Activated CD8-positive, alpha-beta memory T cell treated with anti-CD3 and anti-CD28 coated beads, Interleukin-2, amount 50 U/mL, for 1 hour (primary cell): ENCODE results near the gene ZNF398.
A peak's percentile ranks its signal among the peaks of the same experiment; 100 is the strongest.
"Not testable (repeated sequence)": the region's sequence is repeated elsewhere in the genome, so short reads cannot be mapped to it uniquely, and the experiment has no call there.

ENCODE experiments used
- DNase-seq: peaks from one replicate; pipeline ENCODE4 v3.0.0-alpha.2; 2020; ENCODE audit errors: extremely low read depth

The ZNF398 gene

DNA sequence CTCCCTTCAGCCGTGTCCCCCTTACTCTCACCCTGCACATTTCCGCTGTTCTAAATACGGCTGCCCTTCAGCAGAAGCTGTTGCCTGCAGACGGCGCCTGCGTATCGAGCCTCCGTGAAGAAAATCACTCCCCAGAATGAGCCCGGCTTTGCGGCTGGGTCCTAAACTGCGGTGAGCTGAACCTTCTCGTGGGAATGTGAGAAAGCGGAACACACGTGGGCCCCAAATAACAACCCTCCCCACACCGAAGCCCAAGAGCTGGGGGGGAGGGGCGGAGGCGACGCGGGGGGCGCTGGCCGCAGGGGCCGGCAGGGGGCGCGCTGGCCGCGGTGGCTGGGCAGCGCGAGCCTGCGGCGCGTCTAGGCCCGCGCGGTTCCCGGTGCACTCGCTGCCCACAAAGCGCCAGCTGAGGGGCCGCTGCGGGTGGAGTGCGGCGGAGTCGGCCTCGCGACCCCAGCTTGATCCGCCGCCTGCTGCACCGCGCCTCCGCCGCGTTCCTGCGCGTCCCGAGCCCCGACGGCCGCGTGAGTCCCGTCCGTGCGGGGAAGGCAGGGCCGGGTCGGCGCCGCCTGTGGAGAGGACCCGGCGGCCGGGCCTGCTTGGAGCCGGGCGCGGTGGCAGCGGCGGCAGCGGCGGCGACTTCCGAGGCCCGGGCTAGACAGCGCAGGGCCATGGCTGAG lies at the start of gene ZNF398:
Gene ZNF398, plus strand, starts transcription at position 382 of the 680 bp plus-strand sequence. Its CDS starts 290 bp downstream, at position 672.
- peak; percentile 47 for DNase-seq

DNA sequence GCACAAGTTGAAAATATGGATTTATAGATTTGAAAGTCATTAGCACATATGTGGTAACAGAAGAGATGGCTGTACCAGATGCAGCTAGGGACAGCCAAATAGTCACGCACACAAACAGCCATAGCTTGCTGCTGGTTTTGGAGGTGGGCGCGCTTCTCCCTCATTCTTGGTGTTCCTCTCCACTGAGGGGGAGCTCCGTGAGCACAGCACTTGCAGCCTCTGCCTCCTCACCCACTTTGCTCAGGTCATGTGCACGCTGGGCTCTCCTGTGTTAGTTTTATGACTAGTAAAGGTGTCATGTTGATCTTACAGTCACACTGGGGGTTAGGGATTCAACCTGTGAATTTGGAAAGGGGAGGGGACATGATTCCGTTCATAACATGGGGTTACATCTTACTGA lies 48.2 kb upstream of the ZNF398 start:
- DNase-seq, result no peak

DNA sequence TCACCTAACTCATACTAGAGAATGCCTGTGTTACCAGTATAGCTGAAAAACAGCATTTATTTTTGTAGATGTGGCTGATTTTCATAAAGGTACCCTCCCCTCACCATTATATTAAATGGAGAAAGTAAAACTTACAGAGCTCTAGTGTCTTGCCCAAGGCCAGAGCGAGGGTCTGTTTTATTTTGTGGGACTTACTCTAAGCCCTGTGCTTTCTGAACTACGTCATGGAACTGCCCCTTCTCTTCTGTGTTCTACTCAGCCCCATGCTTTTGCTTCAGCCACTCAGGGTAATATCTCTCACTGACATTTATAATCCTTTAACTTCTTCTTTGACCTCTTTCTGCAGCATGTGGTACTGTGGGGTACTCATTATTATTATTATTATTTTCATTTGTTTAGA lies 46.4 kb upstream of the ZNF398 start:
- DNase-seq, result no peak

DNA sequence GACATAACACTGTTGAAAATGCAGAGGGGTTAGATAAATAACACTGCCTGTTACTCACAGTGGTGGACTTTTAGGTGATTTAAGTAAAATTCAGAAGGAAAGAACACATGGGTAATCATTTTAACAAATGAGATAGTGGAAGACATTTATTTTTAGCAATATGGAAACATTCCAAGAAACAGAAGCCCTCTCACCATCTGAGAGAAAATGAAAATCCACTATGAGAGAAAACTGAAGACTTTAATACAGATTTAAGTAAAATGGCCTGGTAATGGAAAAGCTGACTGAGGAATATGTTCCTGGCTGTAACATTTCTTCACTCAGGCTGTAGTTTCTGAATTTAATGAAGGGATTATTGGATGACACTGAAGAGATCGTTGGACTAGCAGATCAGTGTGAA lies 44.6 kb upstream of the ZNF398 start:
- no peak for DNase-seq

- DNase-seq, result no peak
Observed at GRCh38 chr7:149103424-149103823, 43.8 kb upstream of the ZNF398 start.

- DNase-seq, result no peak
Observed at GRCh38 chr7:149104214-149104613, 43.0 kb upstream of the ZNF398 start.

- no peak for DNase-seq
Observed at GRCh38 chr7:149104749-149105148, 42.5 kb upstream of the ZNF398 start.

DNA sequence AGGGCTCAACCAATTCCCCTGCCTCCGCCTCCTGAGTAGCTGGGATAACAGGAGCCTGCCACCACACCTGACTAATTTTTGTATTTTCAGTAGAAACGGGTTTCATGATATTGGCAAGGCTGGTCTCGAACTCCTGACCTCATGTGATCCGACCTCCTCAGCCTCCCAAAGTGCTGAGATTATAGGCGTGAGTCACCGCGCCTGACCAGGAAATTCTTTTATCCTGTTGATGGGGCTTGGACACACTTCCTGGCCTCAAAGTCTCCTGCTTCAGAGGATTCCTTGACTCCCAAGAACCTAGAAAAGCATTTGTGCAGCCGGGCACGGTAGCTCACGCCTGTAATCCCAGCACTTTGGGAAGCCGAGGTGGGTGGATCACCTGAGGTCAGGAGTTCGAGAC lies 37.3 kb upstream of the ZNF398 start:
- no peak for DNase-seq

DNA sequence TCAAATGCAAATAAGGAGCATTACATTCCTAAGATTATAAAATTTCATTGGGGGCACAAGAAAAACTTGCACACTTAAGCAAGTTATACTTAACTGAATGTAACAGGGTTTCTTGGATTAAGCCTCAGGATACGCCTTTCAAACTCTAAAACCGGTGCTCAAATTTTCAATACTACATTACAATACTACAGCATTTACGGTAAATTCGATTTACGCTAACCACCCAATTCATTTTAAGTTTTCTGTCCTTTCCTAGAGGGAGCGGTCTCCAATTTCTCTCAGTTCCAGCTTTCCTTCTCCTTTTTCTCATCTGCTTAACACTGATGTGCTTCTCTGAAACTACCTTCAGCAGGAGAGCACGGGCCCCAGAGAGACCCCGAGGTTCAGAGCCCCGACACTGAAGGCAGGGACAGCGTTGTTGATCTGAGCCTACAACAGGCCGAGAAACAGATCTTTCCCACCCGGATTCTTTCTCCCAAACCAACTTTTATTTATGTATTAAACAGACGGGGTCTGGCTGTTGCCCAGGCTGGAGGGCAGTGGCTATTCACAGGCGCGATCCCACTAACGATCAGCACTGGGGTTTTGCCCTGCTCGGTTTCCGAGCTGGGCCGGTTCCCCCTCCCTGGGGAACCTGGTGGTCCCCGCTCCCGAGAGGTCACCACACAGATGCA lies 21.9 kb upstream of the ZNF398 start:
- DNase-seq, result no peak

DNA sequence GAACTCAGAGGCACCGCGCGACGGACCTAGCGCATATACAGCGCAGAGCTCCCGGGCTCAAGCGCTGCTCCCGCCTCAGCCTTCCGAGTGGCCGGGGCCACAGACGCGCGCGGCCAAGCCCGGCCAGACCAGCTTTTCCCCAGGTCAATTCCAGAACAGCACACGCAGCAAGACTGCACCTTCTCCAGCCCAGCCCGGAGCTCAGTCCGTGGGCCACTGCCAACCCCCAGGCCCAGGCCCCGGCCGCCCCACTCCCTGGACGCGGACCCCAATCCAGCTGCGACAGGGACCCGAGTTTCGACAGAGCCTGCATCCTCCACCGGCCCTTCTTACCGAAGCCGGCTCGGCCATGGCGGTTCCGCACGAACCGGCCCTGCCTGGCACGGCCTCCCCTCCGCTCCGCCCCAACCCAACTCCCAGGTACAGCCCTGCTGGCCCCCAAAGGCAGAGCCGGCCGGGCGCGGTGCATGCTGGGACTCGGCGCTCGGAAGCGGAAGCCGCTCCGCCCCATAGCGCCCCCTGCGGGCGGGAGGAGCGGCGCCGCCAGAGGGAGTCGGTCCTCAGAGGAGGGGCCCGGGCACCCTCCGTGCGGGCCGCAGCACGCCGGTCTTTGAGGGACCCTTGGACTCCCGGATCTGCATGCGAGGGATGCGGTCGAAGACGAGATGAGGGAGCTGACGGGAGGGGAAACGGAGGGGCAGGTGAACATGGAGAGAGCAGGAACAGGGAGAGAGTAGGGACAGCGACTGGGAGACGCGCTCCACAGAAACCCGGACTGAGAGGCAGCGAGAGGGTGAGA lies 21.2 kb upstream of the ZNF398 start, which contains the start of gene ZNF425:
Gene ZNF425, minus strand, starts transcription at position 462 of the 799 bp plus-strand sequence. Its CDS starts 111 bp downstream, at position 351.
- DNase-seq, result peak; percentile 76

GRCh38 chr7:149126662-149127266 lies 20.5 kb upstream of the ZNF398 start:
- DNase-seq, result no peak

DNA sequence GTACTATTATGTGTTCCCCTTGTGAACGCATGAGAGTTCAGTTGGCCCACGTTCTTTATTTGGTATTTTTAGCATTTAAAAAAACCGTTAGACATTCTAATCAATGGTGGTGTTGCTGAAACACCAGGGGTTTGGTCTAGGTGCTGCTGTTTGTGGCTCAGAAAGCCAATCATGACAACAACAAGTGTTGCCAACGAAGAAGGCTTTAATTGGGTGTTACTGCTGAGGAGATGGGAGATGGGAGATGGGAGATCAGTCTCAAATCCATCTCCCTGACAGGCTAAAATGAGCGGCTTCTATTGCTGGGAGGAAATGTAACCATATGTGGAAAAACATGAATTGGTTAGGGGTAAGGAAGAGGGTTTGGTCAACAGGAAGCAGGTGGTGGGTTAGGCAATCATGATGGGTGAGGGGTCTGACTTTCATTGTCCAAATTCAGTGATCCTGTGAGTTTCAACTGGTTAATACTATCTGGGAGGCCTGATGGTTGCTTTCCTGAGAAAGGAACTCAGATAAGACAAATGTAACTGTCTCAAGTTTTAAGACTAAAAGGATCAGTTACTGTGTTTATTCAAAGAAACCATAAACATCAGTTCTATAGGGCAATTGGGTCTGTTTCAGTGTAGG lies 16.6 kb upstream of the ZNF398 start:
- DNase-seq, result no peak

- no peak for DNase-seq
Observed at GRCh38 chr7:149133028-149133710, 14.1 kb upstream of the ZNF398 start.

DNA sequence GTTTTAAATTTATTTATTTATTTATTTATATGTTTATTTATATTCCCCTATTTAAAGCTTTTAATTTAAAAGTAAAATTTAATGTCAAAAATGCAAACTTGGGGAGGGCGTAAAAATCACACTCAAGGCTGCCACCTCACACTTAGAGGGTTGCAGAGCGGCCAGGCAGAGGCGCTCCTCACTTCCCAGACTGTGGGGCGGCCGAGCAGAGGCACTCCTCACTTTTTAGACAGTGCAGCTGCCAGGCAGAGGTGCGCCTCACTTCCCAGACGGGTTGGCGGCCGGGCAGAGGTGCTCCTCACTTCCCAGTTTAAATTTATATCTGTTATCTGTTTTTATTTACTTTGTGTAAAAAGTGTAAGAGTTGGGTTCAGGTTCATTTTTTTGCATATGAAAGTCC lies 11.1 kb upstream of the ZNF398 start:
- no peak for DNase-seq

DNA sequence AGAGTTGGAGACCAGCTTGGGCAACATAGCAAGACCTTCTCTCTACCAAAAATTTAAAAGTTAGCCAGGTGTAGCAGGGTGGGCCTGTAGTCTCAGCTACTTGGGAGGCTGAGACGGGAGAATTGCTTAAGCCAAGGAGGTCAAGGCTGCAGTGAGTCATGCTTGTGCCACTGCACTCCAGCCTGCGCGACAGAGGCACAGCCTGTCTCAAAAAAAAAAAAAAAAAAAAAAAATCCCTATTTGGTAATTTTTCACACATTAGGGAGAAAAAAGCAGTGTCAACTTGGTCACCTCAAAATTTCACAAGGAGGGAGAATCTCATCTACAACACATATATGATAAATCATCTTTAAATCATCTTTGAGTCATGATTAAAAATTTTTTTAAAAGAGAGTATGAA lies 6.4 kb upstream of the ZNF398 start:
- DNase-seq, result no peak

GRCh38 chr7:149141893-149142292 lies 5.4 kb upstream of the ZNF398 start:
- DNase-seq, result no peak

DNA sequence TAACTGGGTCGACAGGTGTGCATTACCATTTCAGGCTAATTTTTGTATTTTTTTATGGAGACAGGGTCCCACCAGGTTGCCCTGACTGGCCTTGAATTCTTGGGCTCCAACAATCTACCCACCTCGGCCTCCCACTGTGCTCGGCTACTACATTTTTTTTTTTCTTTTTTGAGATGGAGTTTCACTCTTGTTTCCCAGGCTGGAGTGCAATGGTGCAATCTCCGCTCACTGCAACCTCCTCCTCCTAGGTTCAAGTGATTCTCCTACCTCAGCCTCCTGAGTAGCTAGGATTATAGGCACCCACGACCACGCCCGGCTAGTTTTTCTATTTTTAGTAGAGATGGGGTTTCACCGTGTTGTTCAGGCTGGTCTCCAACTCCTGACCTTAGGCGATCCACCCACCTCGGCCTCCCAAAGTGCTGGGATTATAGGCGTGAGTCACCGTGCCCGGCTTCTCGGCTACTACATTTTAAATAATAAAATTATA lies 2.8 kb upstream of the ZNF398 start:
- DNase-seq, result not testable (repeated sequence)

DNA sequence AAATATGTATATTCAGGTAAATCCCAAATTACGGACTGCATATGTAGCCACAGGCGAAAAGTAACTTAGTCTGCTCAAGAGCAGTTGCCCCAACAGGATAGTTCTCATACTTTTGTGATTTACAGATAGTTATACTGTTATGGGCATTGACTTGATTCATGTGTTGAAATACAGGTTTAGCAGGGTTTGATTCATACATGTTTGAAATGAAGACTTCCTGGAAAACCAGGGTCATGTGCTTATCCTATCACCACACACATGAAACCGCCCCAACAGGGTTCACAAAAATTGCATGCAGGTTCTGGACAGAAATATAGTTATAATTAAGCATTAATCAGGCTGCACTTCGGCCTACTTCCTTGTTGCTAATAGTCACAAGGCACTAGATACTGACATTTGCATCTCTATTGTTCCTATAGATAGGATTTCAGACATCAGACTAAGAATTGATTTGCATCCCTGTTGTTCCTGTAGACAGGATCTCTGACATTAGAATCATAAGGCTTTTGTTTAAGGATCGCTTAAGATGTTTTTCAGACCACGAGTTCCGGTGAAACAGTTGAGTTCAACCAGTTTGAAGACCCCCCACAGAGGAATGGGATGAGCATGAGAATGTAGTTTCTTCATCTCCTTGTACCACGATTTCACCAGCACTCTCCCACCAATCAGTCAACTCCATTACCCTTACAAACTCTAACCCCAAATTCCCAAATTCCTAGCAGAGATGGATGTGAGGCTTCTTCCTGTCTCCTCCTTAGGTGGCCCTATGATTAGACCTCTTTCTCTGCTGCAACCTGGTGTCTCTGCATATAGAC lies 2.0 kb upstream of the ZNF398 start:
- DNase-seq, result no peak

DNA sequence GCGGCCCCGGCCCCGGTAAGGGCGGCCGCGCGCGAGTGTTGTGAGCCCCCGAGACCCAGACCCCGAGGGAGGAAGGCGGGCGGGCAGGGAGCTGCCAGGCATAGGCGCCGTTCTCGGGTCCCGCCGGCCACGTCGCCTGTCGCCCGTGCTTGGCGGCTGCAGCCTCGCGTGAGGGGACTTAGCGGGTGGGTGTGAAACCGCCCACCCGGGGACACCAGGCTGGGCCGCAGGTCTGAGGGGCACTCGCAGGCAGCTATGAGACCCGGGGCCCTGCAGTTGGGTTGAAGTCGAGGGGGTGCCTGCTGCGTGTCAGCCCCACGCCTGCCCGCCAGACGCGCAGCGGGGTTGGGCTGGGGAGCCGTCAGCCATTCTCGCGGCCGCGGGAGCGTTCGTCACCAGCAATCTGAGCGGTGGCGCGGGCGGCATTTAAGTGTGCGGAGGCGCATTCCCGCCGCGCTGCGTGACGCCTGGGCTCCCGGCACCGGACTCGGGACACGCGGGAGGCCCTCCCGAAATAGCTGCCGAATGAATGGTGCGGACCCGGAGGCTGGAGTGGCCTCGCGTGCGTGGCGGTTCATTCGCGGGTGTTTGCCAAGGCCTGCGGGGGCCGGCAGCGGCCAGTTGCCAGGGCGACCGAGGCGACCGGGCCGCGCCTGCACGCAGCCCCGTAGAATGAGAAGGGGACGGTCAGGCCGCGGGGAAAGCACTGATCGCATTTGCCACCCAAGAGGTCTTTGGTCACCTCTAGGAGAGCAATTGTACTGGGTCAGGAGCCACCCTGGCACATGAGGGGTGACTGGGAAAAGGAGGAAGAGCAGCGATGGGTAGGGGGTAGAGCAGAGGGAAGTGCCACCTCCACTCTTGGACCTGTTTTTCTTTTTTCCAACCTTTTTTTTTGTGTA lies 750 bp downstream of the ZNF398 start:
- DNase-seq, result peak; percentile 26
